Measurements from ENCODE around the gene PAK1IP1.
"Not testable (repeated sequence)": the region's sequence is repeated elsewhere in the genome, so short reads cannot be mapped to it uniquely, and the experiment has no call there.

Gene PAK1IP1

GRCh38 chr6:10694302-10695085 is at the start of gene PAK1IP1, which contains the start of gene C6orf52:
Gene PAK1IP1, plus strand, starts transcription at chr6:10694972. Its CDS starts 14 bp downstream, at chr6:10694986.
Gene C6orf52, minus strand, starts transcription at chr6:10694616. Its CDS starts 7,066 bp downstream, at chr6:10687550.
- peak; percentile 91 for DNase-seq (ENCODE audit: low read depth)

- DNase-seq (ENCODE audit: low read depth), result no peak
Measured at GRCh38 chr6:10655508-10656055, 39.2 kb upstream of the PAK1IP1 start.

- no peak for DNase-seq (ENCODE audit: low read depth)
Measured at GRCh38 chr6:10658910-10659698, 35.7 kb upstream of the PAK1IP1 start.

- no peak for DNase-seq (ENCODE audit: low read depth)
Measured at GRCh38 chr6:10659699-10660348, 34.9 kb upstream of the PAK1IP1 start.

GRCh38 chr6:10660431-10661191 is 34.2 kb upstream of the PAK1IP1 start:
- DNase-seq (ENCODE audit: low read depth), result not testable (repeated sequence)

- no peak for DNase-seq (ENCODE audit: low read depth)
Measured at GRCh38 chr6:10662207-10662606, 32.6 kb upstream of the PAK1IP1 start.

- DNase-seq (ENCODE audit: low read depth), result no peak
Measured at GRCh38 chr6:10662742-10663141, 32.0 kb upstream of the PAK1IP1 start.

- DNase-seq (ENCODE audit: low read depth), result not testable (repeated sequence)
Measured at GRCh38 chr6:10665595-10665994, 29.2 kb upstream of the PAK1IP1 start.

GRCh38 chr6:10668126-10668917 is 26.4 kb upstream of the PAK1IP1 start:
- no peak for DNase-seq (ENCODE audit: low read depth)

- no peak for DNase-seq (ENCODE audit: low read depth)
Measured at GRCh38 chr6:10676403-10676802, 18.4 kb upstream of the PAK1IP1 start.

- no peak for DNase-seq (ENCODE audit: low read depth)
Measured at GRCh38 chr6:10678456-10678855, 16.3 kb upstream of the PAK1IP1 start.

GRCh38 chr6:10681795-10682194 is 13.0 kb upstream of the PAK1IP1 start:
- no peak for DNase-seq (ENCODE audit: low read depth)

GRCh38 chr6:10682355-10682988 is 12.3 kb upstream of the PAK1IP1 start:
- DNase-seq (ENCODE audit: low read depth), result no peak

GRCh38 chr6:10684618-10685017 is 10.2 kb upstream of the PAK1IP1 start:
- DNase-seq (ENCODE audit: low read depth), result no peak

GRCh38 chr6:10685092-10685915 is 9.5 kb upstream of the PAK1IP1 start:
- DNase-seq (ENCODE audit: low read depth), result no peak

- DNase-seq (ENCODE audit: low read depth), result no peak
Measured at GRCh38 chr6:10686901-10687300, 7.9 kb upstream of the PAK1IP1 start.

GRCh38 chr6:10687582-10687981 is 7.2 kb upstream of the PAK1IP1 start:
- no peak for DNase-seq (ENCODE audit: low read depth)

GRCh38 chr6:10690651-10691445 is 3.9 kb upstream of the PAK1IP1 start:
- DNase-seq (ENCODE audit: low read depth), result no peak

Data from stimulated activated CD8-positive, alpha-beta memory T cell treated with anti-CD3 and anti-CD28 coated beads, Interleukin-12 subunit alpha, Interleukin-12 subunit beta, amount 100 ng/mL, for 4 hours (primary cell).